Middle frontal gyrus (tissue), 1 donor: ENCODE measurements around the gene IFNLR1.

Experiments
- DNase-seq: peaks from one replicate; pipeline ENCODE4 v3.0.0-alpha.2; 2015; ENCODE audit warnings: low spot score; ENCODE audit errors: extremely low spot score

IFNLR1 gene

DNA sequence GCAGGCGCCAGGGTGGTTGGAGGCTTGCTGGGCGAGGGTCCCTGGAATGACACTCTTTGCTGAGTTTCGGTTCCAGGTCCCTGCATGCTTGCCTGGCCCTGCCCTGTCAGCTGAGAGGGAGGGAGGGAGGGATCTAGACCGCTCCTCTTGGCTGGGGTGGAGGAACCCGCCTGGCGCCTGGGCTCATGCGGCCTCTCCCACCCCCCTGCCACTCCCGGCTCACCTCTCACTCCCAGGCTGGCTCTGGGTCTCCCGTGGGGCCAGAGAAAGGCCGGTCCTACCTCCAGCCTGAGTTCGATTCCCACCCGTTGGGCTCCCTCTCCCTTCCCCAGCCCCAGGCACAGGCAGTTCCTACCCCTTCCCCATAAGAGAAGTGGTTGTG is 19.0 kb upstream of the IFNLR1 start:
- no peak for DNase-seq

DNA sequence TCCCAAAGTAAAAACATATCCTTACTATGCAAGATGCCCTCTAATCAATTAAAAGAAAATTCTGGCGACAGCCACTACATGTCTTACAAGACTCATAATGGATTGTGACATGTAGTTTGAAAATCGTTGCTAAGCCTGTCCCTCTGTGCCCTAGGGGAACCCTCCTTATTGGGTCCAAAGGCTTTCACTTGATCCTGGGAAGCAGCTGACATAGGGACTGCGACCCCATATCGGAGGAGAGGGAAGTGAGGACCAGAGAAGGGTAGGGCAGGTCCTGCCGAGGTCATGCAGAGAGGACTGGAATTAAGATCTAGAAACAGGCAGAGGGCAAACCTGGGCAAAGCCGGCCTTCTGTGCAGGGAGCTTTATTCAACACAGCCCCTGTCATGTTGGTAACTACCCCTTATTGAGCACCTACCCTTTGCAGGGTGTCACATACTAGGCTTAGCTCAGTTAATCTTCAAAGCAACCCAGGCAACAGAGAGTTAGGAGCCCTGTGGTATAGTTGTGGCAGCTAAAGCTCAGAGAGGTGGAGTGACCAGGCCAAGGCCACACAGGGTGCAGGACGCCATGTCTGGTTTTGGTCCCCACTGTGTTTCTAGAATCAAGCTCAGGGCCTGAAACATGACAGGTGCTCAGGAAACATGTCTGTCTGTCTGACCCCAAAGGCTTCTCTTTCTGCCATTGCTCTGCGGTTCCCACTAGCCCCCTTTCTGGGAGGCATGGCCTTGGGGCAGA is 18.4 kb upstream of the IFNLR1 start:
- no peak for DNase-seq

DNA sequence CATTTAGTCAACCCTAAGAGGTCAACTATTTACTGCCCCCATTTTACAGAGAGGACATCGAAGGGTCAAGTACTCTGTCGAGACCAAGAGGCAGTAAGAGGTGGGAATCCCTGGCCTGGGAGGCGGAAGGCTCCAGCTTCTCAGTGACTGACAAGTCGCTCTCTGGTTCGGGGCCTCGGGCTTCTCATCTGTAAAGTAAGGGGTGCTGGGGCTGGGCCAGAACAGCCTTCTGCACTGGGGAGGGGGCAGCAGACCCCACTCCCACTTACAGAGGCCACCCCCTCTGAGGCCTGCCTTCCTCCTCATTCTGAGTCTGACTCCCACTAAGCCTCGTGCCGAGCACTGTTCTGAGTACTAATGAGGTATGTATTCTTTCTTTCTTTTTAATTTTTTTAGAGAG is 17.0 kb upstream of the IFNLR1 start:
- DNase-seq: no peak

DNA sequence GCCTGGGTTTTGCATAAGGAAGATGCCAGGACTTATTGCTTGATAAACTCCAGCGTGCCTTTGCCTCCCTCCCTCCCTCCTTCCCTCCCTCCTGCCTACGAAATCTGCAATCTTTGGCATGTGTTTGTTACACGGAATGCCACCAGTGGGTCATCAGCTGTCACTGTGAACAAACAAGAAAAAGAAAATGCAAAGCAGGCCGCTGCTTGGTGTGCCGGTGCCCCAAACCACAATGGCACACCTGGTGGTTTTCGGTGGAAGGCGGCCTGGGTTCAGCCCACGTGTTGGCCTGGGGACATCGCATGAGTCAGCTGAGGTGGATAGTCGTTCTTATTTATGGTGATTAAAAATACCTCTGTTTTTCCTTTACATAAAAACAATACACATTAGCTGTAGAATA is 16.3 kb upstream of the IFNLR1 start:
- DNase-seq: no peak

GRCh38 chr1:24202987-24203386 is 15.9 kb upstream of the IFNLR1 start:
- DNase-seq: no peak

DNA sequence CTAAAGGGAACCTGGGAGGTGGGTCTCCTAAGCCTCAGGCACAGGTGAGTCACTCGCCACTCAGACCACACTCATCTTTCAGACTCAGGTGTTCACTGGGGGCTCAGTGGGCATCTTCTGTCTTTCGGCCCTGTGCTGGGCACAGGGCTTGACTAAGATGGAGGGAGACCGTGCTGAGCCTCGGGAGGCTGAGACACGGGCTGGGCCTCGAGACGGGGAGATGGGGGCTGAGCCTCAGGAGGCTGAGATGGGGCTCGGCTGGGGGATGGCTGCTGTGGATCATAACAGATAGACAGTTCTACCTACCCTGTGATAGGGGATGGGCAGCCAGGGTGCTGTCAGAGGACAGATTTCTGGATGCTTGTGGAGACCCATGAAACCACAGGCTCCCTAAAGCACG is 15.5 kb upstream of the IFNLR1 start:
- no peak for DNase-seq

- DNase-seq: peak; percentile 39
Measured at GRCh38 chr1:24201941-24202440, 14.9 kb upstream of the IFNLR1 start.

- DNase-seq: peak; percentile 31
Measured at GRCh38 chr1:24199291-24199900, 12.3 kb upstream of the IFNLR1 start.

DNA sequence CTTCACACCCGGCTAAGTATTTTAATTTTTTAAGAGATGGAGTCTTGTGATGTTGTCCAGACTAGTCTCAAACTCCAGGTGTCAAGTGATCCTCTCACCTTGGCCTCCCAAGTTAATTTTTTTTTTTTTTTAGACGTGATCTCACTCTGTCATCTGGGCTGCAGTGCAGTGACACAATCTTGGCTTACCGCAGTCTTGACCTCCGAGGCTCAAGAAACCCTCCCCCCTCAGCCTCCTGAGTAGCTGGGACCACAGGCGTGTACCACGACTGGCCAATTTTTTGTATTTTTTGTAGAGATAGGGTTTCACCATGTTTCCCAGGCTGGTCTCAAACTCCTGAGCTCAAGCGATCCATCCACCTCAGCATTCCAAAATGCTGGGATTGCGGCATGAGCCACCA is 11.7 kb upstream of the IFNLR1 start:
- DNase-seq: no peak

- DNase-seq: no peak
Measured at GRCh38 chr1:24195874-24196273, 8.8 kb upstream of the IFNLR1 start.

DNA sequence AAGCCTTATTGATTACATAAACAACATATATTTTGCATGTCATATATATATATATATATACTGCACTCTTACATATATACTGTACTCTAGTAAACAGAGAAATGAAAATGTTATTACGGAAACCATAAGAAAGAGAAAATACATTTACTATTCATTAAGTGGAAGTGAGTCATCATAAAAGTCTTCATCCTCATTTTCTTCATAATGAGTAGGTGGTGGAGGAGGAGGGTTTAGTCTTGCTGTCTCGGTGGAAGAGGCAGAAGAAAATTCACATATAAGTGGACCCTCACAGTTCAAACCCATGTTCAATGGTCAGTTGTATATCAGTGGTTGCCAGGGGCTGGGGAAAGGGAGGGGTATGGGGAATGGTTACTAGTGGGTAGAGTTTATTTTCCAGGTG is 8.0 kb upstream of the IFNLR1 start:
- DNase-seq: no peak

DNA sequence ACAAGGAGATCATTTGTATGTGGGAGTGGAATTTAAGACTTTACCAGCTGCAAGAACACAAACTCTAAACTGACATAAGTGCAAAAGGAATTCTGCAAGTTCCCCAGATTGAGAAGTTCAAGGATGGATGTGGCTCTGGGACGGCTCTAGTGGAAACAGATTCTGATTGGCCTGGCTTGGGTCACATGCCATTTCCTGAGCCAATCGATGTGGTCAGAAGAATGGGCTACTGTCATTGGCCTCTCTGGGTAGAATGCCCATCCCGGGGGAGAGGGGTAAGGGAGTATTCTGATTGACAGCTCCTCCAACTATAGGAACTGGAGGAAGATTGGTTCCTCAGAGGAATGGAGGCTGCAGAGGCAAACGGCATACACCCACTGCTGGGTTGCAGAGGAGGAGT is 6.0 kb upstream of the IFNLR1 start:
- no peak for DNase-seq

- DNase-seq: no peak
Measured at GRCh38 chr1:24191860-24192259, 4.8 kb upstream of the IFNLR1 start.

GRCh38 chr1:24190983-24191461 is 3.9 kb upstream of the IFNLR1 start:
- no peak for DNase-seq

DNA sequence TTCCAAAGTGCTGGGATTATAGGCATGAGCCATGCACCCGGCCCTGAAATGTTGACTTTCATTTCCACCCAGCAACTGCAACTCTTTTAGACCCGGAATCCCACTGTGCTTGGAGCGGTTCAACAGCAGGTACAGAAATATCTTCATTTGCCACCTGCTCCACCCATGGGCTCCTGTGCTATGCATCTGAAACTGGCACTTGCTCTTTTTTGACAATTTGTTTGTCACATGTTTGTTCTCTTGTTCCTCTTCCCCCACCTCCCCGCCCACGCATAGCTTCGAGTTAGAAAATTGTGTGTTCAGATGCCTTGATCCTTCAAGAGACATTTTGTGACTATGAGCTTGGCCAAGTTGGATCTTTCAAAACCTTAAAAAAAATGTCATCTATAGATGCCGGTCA is 2.4 kb upstream of the IFNLR1 start:
- no peak for DNase-seq

DNA sequence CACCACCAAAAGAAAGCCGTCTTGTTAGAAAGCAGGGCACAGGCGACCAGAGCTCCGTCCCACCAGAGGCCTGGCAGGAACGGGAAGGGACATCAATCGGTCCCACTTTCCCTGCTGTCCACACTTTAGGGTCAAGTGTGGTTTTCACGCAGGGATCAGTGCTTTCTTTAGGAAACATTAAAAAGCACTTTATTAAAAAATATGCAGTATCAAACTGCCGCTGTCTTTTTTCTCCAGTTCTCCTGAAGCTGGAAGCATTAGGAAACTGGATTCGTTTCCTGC is 437 bp downstream of the IFNLR1 start:
- no peak for DNase-seq

DNA sequence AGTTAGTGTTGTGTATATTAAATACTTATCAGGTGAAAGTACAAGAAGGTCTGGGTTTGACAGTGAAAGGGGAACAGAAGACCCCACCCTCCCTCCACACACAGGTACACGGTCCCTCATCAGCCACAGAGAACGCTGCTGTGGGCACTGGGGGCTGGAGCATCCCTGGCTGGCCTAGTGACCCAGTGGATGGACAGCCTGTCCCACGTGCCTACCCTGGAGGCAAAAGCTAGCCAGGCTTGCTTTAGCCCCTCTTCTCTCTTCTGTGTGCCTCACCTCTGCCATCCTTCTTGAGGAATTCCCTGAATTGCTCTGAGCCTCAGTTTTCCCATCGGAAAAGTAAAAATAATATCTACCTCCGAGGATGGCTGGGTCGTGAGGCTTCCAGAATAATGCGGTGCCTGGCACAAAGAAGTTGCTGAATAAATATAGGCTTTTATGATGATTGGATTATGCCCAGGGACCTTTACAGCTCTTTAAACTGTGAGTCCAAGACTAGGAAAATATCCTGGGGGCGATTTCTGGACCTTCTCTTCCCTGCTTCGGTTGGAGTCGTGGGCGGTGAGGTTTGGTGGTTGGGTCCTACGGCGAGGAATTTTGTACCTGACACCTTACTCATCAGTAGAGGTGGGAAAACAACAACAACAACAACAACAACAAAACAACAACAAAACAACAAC is 918 bp downstream of the IFNLR1 start:
- DNase-seq: no peak

DNA sequence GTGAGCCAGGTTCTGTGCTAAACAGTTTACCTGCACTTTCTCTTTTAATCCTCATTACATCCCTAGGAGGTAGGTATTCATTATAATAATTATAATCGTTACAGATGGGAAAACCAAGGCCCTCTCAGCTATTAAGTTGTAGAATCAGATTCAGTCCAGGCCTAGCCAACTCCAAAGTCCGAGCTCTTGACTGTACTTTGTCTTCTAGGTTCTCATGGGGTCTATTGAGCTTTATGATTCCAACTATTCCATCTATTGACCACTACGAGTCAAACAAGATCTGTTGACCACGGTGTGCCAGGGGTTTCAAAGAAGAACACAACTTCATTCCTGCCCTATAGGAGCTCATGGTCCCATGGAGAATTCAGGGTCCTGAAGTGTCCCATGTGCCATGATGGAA is 2.0 kb downstream of the IFNLR1 start:
- no peak for DNase-seq

DNA sequence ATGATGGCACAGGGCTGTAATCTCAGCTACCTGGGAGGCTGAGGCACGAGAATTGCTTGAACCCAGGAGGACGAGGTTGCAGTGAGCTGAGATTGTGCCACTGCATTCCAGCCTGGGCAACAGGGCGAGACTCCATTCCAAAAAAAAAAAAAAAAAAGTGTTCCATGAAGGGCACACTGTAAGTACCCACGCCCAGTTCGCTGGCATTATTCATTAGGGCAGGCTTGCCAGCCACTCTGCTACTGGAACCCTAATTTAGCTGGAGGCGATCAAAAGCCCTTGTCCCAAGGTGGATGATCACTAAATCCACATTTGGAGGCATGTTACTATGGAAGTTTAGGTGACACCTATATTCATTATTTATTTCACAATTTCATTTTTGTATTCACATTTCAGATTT is 5.0 kb downstream of the IFNLR1 start:
- DNase-seq: no peak

DNA sequence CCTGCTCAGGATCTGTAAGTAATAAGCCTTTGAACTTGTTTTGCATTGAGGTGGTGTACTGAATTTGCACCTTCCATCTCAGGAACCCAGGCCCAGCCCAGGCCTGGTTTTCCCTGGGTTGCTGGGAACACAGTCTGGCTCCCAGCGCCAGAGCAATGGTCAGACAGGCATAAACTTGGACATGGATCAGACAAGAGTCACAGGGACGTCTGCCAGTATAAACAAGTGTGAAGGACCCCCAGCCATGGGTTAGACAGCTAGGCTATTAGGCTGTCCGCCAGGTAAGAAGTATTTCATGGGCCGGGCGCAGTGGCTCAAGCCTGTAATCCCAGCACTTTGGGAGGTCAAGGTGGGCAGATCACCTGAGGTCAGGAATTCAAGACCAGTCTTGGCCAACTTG is 5.5 kb downstream of the IFNLR1 start:
- no peak for DNase-seq

- no peak for DNase-seq
Measured at GRCh38 chr1:24180676-24181075, 6.4 kb downstream of the IFNLR1 start.

GRCh38 chr1:24179251-24179840 is 7.7 kb downstream of the IFNLR1 start:
- no peak for DNase-seq
